ENCODE results near the gene STAT2.
"Not testable (repeated sequence)": the region's sequence is repeated elsewhere in the genome, so short reads cannot be mapped to it uniquely, and the experiment has no call there.

The STAT2 gene

DNA sequence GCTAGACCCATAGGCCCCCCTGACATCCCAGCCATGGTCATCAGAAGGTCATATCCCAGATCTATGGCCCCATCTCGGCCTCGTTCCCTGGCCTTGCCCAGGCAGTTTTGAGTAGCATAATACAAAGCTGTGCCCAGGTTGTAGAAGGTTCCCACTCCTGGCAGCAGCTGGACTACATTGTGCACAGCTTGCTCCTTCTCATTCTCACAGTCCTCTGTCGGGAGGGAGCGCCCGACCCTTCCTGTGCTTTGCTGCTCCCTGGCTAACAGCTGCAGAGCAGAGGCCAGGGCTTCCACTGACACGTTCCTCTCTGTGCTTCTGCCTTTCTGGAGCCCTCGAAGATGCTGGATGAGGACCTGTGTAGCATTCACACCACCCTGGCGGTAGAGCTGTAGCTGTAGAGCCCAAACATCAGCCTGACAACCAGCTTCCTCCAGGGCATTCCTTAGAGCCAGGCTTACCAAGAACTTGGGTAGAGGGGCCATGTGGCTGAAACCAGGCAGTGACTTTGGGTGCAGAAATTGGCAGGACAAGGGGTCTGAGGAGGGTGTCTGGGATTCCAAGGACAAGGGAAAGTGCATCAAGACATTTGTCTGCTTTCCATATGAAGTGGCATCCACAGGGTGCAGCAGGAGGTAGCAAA lies 1.7 kb upstream of the STAT2 start:
- FAIRE-seq: no peak

DNA sequence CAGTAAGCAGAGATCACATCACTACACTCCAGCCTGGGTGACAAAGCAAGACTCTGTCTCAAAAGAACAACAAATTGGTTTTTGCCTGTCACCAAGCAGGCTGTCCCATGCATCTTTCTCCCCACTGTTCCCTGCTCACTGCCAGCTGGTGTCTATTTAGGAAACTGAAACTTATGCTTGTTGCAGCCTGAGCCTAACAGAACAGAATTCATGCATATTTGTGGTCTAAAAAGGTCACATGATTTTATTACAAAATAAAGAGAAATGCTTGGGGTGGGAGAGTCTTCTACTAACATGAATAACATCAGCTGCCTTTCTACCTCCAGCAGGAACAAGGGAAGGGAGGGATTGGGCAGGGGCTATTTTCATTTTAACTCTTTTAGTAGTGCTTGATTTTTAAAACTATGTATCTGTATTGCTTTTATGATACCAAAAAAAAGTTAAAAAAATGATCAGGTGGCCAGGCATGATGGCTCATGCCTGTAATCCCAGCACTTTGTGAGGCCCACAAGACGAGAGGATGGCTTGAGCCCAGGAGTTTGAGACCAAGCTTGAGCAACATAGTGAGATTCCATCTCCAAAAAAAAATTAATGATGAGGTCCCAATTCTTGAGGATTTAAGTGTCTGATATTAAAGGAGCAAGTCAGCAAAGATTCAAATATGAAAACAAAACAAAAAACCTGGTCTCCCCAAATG lies 923 bp downstream of the STAT2 start:
- FAIRE-seq: no peak

DNA sequence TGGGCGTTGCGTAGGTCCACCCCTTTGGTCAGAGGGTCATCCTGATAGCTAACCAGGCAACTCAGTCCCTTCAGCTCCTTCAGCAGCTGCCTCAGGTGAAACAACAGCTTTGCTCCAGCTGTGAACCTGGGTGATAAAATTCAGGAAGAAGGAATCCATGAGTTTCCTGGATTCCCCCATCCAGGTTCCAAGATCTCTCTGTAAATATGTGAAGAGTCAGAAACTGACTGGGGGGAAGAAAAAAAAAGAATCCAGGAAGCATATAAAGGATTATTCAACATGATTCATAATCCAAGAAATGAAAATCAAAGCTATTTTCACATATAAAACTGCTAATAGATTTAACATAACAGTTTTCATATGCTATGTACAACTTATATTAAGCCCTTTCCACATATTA lies 8.6 kb downstream of the STAT2 start:
- FAIRE-seq: no peak

DNA sequence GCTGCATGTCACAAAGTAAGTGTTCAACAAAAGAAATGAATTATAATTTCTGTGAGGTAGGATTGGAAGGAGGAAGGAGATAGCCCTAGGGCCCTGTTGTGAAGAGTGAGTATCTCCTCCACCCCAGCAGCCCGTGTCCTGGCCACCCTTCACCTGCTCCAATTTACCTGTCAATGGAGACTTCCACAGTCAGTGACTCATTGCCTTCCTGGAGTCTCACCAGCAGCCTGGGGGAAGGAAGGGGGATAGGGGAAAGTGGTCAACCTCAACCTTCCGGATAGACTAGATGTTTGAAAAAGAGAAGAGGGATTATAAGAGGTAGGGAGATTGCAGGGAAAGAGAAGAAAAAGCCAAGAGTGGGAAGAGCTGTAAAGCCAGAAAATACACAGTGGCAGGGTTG lies 9.2 kb downstream of the STAT2 start:
- FAIRE-seq: no peak

DNA sequence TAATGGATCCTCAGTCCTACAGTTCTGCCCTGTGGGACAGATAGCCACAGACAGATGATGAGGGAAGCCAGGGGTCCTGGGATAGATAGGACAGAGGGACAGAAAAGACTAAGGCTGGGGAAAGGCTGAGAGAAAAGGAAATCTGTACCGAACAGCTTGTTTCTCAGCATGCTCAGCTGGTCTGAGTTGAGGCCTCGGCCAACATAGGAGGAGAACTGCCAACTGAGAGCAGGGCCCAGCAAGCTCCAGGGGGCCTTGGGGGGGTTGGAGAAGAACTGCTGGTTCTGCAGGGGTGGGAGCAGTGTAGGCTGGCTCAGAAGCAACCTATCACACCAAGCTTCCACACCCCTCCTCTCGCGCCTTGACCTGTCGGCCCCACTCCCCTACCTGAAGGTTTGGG lies 11.1 kb downstream of the STAT2 start:
- no peak for FAIRE-seq

DNA sequence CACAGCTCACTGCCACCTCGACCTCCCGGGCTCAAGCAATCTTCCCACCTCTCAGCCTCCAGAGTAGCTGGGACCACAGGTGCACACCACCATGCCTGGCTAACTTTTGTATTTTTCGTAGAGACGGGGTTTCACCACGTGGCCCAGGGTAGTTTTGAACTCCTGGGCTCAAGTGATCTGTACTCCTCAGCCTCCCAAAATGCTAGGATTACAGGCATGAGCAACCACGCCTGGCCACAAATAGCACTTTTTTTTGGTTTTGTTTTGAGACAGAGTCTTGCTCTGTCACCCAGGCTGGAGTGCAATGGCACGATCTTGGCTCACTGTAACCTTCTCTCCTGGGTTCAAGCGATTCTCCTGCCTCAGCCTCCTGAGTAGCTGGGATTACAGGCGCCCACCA lies 12.7 kb downstream of the STAT2 start:
- not testable (repeated sequence) for FAIRE-seq

DNA sequence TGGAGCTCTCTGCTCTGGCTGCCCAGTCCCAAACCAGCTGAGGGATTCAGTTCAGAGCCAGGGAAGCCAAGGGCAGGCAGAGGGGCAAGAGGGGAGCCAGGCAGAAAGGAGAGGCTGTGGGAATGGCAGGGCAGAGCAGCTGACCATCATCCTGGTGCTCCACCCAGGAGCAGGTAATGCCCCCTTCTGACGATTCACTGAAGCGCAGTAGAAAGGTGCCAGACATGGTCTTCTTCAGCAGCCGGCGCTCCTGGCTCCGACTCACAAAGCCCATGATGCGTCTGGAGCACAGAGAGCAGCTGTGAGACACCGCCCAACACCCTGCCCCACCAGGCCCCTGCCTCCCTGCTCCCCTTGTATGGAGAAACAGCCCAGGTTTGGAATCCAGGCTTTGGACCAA lies 13.2 kb downstream of the STAT2 start:
- FAIRE-seq: no peak

DNA sequence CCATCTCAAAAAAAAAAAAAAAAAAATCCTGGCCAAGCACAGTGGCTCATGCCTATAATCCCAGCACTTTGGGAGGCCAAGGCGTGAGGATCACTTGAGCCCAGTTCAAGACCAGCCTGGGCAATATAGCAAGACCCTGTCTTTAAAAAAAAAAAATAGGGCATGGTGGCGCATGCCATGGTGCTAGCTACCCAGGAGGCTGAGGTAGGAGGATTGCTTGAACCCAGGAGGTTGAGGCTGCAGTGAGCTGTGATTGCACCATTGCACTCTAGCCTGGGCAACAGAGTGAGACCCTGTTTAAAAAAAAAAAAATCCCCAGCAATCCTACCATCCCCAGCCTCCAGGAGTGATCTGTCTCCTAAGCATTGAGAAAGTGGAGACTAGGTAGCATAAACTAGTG lies 17.6 kb downstream of the STAT2 start:
- not testable (repeated sequence) for FAIRE-seq

DNA sequence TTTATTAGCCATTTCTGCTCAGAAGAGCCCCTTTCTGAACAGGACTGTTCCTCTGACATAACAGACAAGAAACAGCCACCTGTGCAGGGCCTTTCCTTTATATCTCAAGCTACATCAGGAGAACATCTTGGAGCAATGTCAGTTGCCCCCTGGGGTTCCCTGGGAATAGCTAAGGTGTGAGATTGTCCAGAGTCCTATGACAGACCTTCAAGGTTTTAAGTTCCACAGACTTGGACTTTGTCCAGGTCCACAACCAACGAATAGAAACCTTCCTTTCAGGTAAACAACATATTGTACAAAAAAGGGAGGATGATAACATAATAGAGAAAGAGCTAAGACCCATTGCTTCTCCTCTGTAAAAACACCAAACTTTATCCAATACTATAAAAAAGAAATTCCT lies 18.3 kb downstream of the STAT2 start:
- FAIRE-seq: no peak

DNA sequence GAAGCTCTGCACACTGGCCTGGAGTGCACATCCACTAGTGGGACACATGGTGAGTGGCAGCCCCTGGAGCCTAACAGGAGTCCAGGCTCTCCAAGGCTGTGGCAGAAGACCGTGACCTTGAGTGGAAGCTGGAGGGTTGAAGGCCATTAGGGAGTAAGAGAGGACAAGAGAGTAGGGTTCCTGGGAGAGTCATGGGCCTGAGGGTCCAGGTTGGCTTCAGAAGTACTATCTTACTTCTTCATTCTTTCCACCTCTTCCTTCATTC lies 20.8 kb downstream of the STAT2 start:
- no peak for FAIRE-seq

DNA sequence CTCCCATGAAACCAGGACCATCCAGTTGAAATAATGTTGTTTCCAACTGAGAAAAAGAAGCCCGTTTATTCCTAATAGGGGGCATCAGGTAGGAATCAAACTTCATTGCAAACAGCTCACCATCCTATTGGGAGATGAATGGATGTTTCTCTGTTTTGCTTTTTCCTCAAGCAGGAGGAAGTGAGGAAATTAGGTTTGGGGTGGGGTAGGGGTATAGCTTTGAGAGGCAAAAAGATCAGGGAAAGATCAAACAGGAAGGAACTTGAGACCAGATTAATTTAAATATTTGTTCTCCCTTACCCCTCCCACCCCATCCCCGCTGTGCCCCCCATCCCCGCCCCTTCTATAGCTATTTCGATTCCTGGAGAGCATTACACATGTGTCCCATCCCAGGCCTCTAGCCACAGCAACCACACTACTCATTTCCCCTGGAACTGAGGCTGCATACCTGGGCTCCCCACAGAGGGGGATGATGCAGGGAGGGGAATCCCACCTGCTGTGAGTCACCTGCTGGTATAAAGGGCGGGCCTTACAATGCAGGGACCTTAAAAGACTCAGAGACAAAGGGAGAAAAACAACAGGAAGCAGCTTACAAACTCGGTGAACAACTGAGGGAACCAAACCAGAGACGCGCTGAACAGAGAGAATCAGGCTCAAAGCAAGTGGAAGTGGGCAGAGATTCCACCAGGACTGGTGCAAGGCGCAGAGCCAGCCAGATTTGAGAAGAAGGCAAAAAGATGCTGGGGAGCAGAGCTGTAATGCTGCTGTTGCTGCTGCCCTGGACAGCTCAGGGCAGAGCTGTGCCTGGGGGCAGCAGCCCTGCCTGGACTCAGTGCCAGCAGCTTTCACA lies 21.4 kb downstream of the STAT2 start, which contains the start of gene IL23A:
IL23A (plus strand) TSS at position 577 of the 850 bp plus-strand sequence; CDS start at position 738, 161 bp downstream.
- no peak for FAIRE-seq

DNA sequence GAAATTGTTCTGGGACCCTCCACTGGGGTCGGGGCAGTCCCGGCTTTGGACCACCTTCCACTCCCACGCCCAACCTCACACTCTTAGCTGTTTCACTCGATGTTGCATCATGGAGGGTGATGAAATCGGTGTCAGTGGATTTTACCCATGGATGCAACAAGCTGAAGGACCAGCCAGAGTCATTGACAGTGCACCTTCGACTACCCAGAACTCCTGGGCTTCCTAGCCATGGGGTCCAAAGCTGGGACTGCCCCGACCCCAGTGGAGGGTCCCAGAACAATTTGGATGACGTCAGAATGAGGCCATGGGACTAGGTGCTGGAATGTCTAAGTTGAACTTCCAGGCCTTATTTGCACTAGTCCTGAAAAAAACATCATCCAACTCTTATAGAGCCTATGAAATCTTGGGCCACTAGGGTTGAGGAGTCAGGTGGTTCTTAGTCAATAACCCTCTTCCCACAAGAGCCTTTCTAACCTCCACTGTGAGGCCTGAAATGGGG lies 22.1 kb downstream of the STAT2 start:
- FAIRE-seq: no peak

DNA sequence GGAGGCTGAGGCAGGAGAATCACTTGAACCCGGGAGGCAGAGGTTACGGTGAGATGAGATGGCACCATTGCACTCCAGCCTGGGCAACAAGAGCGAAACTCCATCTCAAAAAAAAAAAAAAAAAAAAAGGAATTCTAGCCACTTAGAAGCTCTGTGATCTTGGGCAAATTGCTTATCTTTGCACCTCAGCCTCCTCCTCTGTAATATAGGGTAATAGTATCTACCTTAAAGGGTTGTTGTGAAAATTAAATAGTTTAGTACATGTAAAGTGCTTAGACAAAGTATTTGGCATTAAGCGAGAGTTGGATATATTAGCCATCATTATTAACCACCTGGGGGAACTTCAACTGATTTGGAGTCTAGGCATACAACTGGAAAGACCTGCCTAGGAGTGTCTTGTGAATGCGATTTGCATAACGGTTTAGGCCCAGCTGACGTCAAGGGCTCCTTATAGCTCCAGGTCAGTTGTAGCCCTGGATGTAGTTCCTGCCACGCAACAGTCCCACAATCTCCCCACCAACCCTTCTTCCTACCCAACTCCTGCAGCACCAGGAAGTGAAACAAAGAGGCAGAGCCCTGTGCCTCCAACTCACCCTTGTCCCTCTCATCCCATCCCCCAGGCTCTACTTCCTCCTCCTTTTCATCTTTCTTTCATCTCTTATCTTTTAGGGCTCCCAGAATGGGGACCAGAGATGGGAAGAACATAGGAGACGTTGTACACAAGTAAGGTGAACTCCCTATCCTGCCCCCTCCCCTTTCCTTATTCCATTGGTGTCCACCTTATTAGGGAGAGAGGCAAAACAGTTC lies 23.3 kb downstream of the STAT2 start:
- no peak for FAIRE-seq

DNA sequence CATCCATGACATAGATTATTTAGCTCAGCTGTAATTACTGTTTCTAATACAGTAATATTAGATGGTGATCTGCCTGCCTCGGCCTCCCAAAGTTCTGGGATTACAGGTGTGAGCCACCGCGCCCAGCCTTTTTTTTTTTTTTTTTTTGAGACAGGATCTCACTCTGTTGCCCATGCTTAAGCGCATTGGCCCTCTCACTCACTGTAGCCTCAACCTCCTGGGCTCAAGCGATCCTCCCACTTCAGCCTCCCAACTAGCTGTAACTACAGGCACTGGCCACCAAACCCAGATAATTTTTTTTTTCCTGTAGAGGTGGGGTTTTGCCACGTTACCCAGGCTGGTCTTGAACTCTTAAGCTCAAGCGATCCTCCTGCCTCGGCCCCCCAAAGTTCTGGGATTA lies 24.4 kb downstream of the STAT2 start:
- not testable (repeated sequence) for FAIRE-seq

DNA sequence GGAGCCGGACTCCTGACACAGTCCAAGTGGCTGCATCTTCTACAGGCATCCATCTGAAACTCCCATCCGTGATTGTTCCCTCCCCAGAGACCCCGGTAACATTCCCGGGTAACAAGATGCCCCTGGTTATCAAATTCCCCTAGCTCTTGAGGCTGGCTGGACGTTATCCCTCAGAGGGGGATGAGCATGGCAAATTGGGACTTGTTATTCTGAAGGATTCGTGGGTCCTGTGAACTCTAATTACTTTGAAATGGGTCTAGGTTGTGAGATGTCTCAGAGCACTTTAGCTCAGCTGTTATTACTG lies 25.5 kb downstream of the STAT2 start:
- FAIRE-seq: no peak

DNA sequence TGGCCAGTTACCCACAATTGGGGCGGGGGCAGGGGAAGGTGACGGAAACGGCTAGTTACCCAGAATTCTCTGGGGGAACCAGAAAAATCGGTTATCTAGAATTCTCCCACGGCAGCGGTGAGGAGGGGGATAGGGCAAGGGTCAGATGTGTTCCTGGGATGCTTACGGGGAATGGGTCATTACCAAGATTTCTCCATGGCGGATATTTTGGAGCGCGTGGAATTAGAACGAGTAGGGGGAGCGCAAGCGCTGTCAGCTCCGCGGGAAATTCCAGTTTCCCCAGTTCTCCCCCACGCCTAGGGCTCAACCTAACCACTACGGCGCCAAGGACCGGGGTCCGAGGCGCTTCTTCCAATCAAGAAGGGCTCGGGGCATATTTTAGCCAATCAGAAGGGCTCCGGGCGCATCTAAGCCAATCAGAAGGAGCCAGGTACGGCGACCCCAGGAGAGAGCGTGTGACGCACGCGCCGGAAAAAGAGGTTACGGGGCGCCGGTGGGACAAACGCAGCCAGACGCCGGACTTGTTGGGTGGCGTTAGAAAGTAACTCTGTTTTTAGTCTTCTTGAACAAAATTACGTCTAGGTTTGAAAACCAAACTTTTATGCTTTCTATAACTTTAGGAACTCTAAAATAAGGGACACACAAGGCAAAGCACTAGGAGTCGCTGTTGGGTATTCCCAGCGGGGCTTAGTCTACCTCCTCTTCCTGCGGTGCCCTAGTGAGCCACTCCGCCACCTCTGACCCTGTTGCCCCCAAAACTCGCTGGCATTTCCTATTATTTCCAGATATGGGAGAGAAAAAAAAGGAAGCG lies 26.0 kb downstream of the STAT2 start, which contains the start of gene PAN2:
PAN2 (minus strand) TSS at position 322 of the 811 bp plus-strand sequence. CDS start 906 bp downstream, outside the sequence.
- peak; percentile 83 for FAIRE-seq

DNA sequence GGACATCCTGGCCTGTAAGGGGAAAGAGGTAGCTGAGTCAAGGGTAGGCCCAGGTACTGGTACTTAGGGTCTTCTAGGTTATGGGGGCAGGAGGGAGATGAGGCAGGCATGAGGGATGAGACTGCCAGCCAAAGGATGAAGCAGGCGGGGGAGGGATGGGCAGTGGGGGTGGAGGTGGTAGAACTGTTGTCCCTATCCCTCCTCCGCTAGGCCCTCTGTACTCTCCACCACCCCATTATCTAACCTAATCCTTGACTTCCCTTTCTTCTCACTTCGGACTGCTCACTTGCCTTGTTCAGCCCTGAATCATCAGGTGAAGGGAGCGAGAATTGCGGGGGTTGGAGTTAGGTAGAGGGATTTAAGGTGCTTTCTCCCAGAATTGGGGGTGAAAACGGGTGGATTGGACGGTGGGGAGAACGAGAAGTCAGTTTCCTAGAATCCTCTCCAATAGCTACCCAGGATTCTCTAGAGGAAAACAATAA lies 26.7 kb downstream of the STAT2 start:
- no peak for FAIRE-seq

DNA sequence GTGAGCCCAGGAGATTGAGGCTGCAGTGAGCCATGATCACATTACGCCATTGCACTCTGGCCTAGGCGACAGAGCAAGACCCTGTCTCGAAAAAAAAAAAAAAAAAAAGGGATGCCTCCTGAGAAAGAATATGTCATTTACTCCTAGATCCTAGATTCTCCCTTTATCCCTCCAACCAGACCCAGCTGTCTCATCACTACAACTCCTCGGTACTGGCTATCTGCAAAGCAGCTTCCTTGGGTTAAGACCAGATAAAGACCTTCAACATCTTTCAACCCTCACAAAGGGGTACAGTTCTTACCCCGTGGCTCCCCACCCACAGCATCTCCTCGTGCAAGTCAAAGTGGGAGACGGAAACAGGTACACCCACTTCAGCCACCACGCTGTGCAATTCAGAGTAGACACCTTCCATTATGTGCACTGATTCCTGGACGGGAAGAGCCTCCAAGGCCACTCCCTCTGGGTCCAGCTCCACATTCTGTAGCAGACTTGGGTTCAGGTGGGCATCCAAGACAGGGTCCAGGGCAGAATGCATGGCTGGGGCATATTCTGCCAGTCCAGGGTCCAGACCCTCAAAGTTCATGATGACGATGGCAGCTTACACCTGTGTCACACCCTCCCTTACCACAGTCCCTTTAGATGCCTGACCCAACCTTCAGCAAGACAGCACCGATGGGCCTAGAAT lies 27.3 kb downstream of the STAT2 start:
- no peak for FAIRE-seq

DNA sequence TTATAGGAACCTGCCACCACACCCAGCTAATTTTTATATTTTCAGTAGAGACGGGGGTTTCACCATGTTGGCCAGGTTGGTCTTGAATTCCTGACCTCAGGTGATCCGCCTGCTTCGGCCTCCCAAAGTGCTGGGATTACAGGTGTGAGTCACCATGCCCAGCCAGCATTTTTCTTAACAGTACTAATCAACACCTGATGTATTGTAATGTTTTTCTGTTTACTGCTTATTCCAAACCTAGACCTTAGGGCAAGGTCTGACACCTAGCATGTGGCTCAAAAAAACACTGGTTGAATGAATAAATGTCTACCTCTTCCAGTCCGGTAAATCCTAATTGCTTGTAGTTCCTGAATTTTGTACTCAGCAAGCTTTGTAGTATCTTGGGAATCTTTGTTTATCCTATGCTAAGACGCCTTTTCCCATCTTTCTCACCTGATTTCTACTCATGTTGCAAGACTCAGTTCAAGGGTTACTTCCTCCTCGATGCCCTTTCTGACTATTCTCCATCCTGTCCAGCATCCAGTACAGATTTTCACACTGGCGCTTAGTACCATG lies 28.9 kb downstream of the STAT2 start:
- no peak for FAIRE-seq

DNA sequence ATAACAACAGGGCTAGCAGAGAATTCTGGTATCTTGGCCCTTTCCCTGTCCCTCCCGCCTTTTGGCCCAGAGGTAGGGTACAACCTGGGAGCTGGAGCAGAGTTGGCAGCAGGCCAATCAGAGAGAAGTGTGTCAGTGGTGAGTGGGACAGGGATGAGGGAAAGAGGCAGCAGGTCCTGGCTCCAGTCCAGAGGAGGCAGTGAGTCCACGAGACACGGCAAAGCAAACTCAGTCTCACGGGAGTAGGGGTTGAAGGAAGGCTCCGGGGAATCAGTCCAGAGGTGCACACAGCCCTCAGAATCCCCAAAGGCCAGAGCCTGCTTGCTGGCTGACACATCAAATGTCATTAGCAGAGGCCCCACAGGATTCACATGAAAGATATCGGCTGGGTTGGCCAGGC lies 33.4 kb downstream of the STAT2 start:
- FAIRE-seq: no peak

DNA sequence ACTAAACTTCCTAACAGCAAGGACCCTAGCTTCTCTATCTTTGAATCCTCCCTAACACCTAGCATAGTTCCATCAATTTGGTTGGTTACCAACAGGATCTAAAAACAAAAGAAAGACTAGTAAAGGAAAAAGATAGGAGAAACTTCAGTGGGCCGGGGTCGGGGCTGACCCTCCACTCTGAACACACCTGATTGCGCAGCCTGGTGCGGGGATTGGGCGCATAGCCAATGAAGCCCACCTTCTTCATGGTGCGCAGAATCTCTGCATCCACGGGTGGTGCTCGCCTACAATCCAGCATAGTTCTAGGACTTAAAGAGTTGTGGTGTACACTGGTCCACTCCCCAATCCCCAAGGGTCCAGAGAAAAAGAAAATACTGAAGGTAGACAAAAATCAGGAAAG lies 33.8 kb downstream of the STAT2 start:
- FAIRE-seq: no peak
